CD4-positive, alpha-beta T cell (primary cell): ENCODE measurements around the gene ZDHHC12. TPM values are rescaled to one million over a fixed set of nuclear protein-coding genes. Genes with fewer than 3 reads are reported as not detected.

Experiments
- ATAC-seq: fragments of 200-7000 bp; cut with Tn5 transposase; one replicate; pipeline ENCODE4 v1.10.0; 2022; ENCODE audit warnings: mild to moderate bottlenecking; ENCODE audit not compliant: poor library complexity
- CTCF ChIA-PET: fragments of 350-600 bp; sonication (Branson Sonifier 250); formaldehyde crosslinking; loops from one replicate; lab custom pipeline; 2021; ENCODE audit warnings: antibody characterized with exemption, inconsistent platforms; lab: Charles Lee
- POLR2A ChIA-PET: fragments of 350-600 bp; sonication (Branson Sonifier 250); formaldehyde crosslinking; loops from one replicate; lab custom pipeline; 2021; ENCODE audit warnings: antibody characterized with exemption, inconsistent platforms; lab: Charles Lee
- DNase-seq, 14 experiments: peaks; one replicate each; pipeline ENCODE4 v3.0.0-alpha.2; 2013 to 2020; ENCODE audit warnings: mixed read lengths in 2 of 14
- H3K27ac ChIP-seq, 2 donors: one replicate each; pipeline versions ENCODE4 v1.5.1 to v1.7.0; 2013; ENCODE audit warnings: low read length in 2 of 2, low read depth in 1 of 2, mild to moderate bottlenecking in 1 of 2
- H3K27me3 ChIP-seq, 2 experiments: 1 replicate in 1 of 2; 2 replicates in 1 of 2; pipeline versions ENCODE4 v1.6.1 to v1.7.0; 2013; ENCODE audit warnings: low read length in 2 of 2, control low read depth in 1 of 2, mild to moderate bottlenecking in 1 of 2, moderate library complexity in 1 of 2; ENCODE audit not compliant: insufficient read depth in 2 of 2, control insufficient read depth in 1 of 2
- H3K36me3 ChIP-seq: one replicate; pipeline ENCODE4 v1.6.1; 2013; ENCODE audit warnings: low read length, control low read depth; ENCODE audit not compliant: insufficient read depth
- H3K4me1 ChIP-seq: one replicate; pipeline ENCODE4 v1.6.1; 2013; ENCODE audit warnings: low read length, control low read depth; ENCODE audit not compliant: insufficient read depth
- H3K4me3 ChIP-seq: one replicate; pipeline ENCODE4 v1.5.1; 2013; ENCODE audit warnings: mild to moderate bottlenecking, low read length, moderate library complexity
- H3K9me3 ChIP-seq, 2 experiments: 1 replicate in 1 of 2; 2 replicates in 1 of 2; pipeline versions ENCODE4 v1.6.1 to v1.7.0; 2013; ENCODE audit warnings: low read length in 2 of 2, mild to moderate bottlenecking in 2 of 2, control low read depth in 1 of 2, moderate library complexity in 1 of 2; ENCODE audit not compliant: control insufficient read depth in 1 of 2, insufficient read depth in 1 of 2
- H3K27ac Mint-ChIP-seq: one replicate; pipeline ENCODE4 v1.8.0; 2020; ENCODE audit warnings: mixed read lengths
- H3K27me3 Mint-ChIP-seq: one replicate; pipeline ENCODE4 v1.8.0; 2021; ENCODE audit warnings: mixed read lengths
- H3K36me3 Mint-ChIP-seq: one replicate; pipeline ENCODE4 v1.8.0; 2021; ENCODE audit warnings: low read depth, mixed read lengths
- H3K4me1 Mint-ChIP-seq: one replicate; pipeline ENCODE4 v1.8.0; 2021; ENCODE audit warnings: low read depth, mixed read lengths
- H3K4me3 Mint-ChIP-seq: one replicate; pipeline ENCODE4 v1.8.0; 2020; ENCODE audit warnings: mild to moderate bottlenecking, mixed read lengths
- H3K9me3 Mint-ChIP-seq: one replicate; pipeline ENCODE4 v1.8.0; 2020; ENCODE audit warnings: mixed read lengths
- CTCF ChIP-seq: fragments of 200-600 bp; IDR thresholded peaks from one replicate; pipeline ENCODE4 v1.8.0; 2022; ENCODE audit warnings: antibody characterized with exemption, mild to moderate bottlenecking
- intact Hi-C, 2 experiments: fragments of 100-400 bp; cut with DNase I in 1 of 2; cut with micrococcal nuclease in 1 of 2; formaldehyde crosslinking; loops; one replicate each; pipeline versions ENCODE4 v1.15.1 to v1.9.0; 2023 to 2025; cut with DNase I, micrococcal nuclease
- total RNA-seq, 174 experiments: library from RNA in 2 of 174; stranded (reverse) in 2 of 174; gene quantifications; one replicate each; pipeline ENCODE4 v1.2.3 and lab custom pipeline; 2021 to 2026

Gene ZDHHC12
- total RNA-seq, 2 experiments from 2014 or later: 22.0 to 23.7 TPM

- no peaks in the 10 kb centered on the region for H3K27me3 Mint-ChIP-seq
- peak; percentile 88 to 97 (median 94) for DNase-seq
- peaks cover 17% of the 10 kb centered on the region for H3K36me3 Mint-ChIP-seq
- Histone ChIP-seq H3K4me1 (peaks cover 25% of the 10 kb centered on the region), H3K4me3 (peak within 1 kb of the TSS; percentile 95), H3K36me3 (peaks cover 12% of the 10 kb centered on the region), H3K9me3 (peaks cover 0 to 6% of the 10 kb centered on the region in 2 experiments), H3K27me3 (no peaks in the 10 kb centered on the region), H3K27ac (peak within 1 kb of the TSS; percentile 82 to 83)
- CTCF ChIA-PET: interaction anchor here (1.5 kb wide), 1 partner anchor 46 kb away, joined by 5 read pairs; the partner anchor contains the start of gene ENDOG
- no peaks in the 10 kb centered on the region for H3K9me3 Mint-ChIP-seq
- intact Hi-C loops: loop anchor here (1.0 to 10.0 kb wide), 8 partner anchors 15 to 400 kb away; partner anchors contain the start of genes TBC1D13 (in 2 of the 2), ZDHHC12 (in 2 of the 2), DYNC2I2 (in 1 of the 2) and KYAT1 (in 1 of the 2)
- POLR2A ChIA-PET: interaction anchor here (0.5 to 3.6 kb wide), 17 partner anchors 10 to 611 kb away, joined by 3 to 49 read pairs (median 4); partner anchors contain the start of genes DYNC2I2, ENDOG, SET and SPOUT1
- H3K4me3 Mint-ChIP-seq: peak within 1 kb of the TSS; percentile 98
- H3K4me1 Mint-ChIP-seq: peaks cover 39% of the 10 kb centered on the region
- TF ChIP-seq CTCF: no peak
- peak within 1 kb of the TSS; percentile 98 for H3K27ac Mint-ChIP-seq
- ATAC-seq: peak; percentile 85
Observed at GRCh38 chr9:128771745-128772519, 48.0 kb upstream of the ZDHHC12 start, which contains the start of gene ZER1. Gene ZER1 (minus strand): TSS chr9:128771927. CDS start chr9:128755565, 16,362 bp downstream.

GRCh38 chr9:128771094-128771721 lies 47.3 kb upstream of the ZDHHC12 start:
- DNase-seq (peak in 6 of 14 experiments; percentile 5 to 35 (median 16)), ATAC-seq (peak; percentile 44)
- peaks cover 20% of the 10 kb centered on the region for H3K36me3 Mint-ChIP-seq
- no peak for TF ChIP-seq CTCF
- no peaks in the 10 kb centered on the region for H3K27me3 Mint-ChIP-seq
- ChIA-PET POLR2A (interaction anchor here (0.5 to 3.6 kb wide), 13 partner anchors 15 to 610 kb away, joined by 3 to 49 read pairs (median 5); partner anchors contain the start of genes DYNC2I2, ENDOG, SET and SPOUT1), CTCF (interaction anchor here (1.5 kb wide), 1 partner anchor 47 kb away, joined by 5 read pairs; the partner anchor contains the start of gene ENDOG)
- H3K27ac Mint-ChIP-seq: peak overlapping the region; percentile 98
- peaks cover 25% of the 10 kb centered on the region for H3K4me1 ChIP-seq
- H3K36me3 ChIP-seq: peaks cover 12% of the 10 kb centered on the region
- peak overlapping the region; percentile 82 to 83 for H3K27ac ChIP-seq
- H3K4me3 Mint-ChIP-seq: peak overlapping the region; percentile 98
- intact Hi-C loops: loop anchor here (1.0 to 10.0 kb wide), 8 partner anchors 16 to 399 kb away; partner anchors contain the start of genes TBC1D13 (in 2 of the 2), ZDHHC12 (in 2 of the 2), DYNC2I2 (in 1 of the 2) and KYAT1 (in 1 of the 2)
- H3K27me3 ChIP-seq: no peaks in the 10 kb centered on the region
- H3K4me3 ChIP-seq: peak overlapping the region; percentile 95
- H3K9me3 Mint-ChIP-seq: no peaks in the 10 kb centered on the region
- peaks cover 42% of the 10 kb centered on the region for H3K4me1 Mint-ChIP-seq
- peaks cover 0 to under 1% of the 10 kb centered on the region in 2 experiments for H3K9me3 ChIP-seq
